Measurements from ENCODE around the gene NEU3. TPM values are rescaled to one million over a fixed set of nuclear protein-coding genes. Genes with fewer than 3 reads are reported as not detected.
"Not testable (repeated sequence)": the region's sequence is repeated elsewhere in the genome, so short reads cannot be mapped to it uniquely, and the experiment has no call there.

The NEU3 gene, protein sequence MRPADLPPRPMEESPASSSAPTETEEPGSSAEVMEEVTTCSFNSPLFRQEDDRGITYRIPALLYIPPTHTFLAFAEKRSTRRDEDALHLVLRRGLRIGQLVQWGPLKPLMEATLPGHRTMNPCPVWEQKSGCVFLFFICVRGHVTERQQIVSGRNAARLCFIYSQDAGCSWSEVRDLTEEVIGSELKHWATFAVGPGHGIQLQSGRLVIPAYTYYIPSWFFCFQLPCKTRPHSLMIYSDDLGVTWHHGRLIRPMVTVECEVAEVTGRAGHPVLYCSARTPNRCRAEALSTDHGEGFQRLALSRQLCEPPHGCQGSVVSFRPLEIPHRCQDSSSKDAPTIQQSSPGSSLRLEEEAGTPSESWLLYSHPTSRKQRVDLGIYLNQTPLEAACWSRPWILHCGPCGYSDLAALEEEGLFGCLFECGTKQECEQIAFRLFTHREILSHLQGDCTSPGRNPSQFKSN
- total RNA-seq = 7.2 and 9.6 TPM in 2 replicates

DNA sequence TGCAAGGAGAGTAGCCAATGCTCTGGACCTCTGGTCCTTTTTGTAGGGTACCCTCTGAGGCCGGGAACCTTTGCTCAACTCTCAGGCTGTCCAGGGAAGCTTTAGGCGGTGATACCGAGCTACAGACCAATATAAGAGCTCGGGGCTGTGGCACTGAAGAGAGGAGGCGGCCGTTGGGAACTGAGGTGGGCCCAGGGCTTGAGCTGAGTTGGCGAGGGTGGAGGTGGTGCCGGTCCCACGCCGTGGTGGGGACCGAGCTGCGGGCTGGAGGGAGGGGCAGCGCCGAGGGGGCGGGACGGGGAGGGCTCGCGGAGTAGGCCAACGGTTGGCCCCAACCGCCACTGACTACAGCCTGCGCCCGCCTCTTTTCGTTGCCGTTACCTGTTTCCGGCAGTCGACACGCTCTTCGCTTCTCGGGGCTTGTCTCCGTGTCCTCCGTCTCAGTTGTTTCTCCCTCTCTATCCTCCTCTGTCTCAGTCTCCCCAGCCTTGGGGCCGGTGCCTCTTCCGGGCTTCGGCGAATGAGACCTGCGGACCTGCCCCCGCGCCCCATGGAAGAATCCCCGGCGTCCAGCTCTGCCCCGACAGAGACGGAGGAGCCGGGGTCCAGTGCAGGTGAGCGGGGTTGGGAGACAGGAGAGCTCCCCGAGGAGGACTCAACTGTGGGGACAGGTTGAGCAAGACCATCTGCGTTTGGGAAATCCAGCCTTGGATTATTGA, at the start of gene NEU3:
TSS of gene NEU3 (plus strand) at position 393 of the 719 bp plus-strand sequence. CDS start at position 521, 128 bp downstream.
- DNase-seq (ENCODE audit: low read depth in 2 of 2) = peak; percentile 32 to 86

DNA sequence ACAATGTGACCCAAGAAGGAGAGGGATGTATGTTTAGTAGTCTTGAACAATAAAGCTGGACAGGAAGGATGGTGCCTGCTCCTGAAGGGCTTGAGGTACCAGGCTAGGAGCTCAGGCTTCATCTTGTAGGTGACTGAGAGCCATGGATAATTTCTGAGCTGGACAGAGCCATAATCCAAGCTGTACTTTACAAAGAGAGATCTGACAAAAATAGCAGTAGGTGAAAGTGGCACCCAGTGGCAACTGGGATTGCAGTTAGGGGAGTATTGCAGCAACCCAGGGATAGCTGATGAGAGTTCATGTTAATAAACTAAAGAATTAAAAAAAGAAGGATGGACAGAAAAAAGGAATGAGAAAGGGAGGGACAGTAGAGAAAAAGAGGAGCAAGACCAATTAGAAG, 47.2 kb upstream of the NEU3 start:
- no peak for DNase-seq (ENCODE audit: low read depth in 2 of 2)

DNA sequence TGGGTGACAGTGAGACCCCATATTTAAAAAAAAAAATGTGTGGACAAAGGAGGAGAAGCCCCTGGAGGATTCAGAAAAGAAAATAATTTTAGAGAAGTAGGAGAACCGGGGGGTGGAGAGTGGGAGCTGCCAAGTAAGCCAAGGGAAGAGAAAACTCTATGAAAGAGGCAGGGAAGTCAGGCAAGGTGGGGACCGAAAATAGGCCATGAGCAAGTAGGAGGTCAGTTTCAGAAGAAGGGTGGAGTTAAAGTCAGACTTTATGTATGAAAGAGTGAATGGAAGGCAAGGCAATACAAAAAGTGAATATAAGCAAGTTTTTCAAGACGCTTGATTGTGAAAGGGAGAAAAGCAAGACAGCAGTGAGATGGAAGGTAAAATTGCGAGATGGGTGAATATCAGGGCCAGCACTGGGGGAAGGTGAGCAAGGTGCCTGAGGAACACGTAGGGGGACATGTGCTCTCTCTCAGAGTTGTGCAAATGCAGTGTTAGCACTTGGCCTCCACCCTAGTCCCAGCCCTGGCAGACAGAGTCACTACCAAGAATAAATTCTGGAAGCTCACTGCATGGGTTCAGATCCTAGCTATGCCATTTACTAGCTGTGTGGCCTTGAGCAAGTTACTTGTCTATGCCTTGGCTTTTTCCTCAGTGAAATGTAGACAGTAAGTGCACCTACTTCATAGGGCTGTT, 46.5 kb upstream of the NEU3 start:
- DNase-seq (ENCODE audit: low read depth in 2 of 2) = no peak

DNA sequence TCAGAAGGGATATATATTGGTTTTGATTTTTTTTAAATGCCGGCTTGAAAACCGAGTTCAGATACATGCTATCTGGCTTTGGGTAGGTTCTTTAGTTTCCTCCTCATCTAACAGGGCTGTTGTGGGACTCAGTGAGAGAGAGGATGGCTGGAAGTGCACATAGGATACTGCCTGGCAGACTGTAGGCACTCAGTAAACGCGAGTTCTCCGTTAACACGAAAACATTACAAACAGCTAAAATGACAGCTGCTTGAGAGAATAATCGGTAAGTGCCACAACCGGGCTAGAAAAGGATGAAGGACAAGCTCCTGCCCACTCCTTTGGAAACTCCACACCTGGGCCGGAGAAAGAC, 40.2 kb upstream of the NEU3 start:
- DNase-seq (ENCODE audit: low read depth in 2 of 2) = peak in 1 of 2 donors; percentile 33

DNA sequence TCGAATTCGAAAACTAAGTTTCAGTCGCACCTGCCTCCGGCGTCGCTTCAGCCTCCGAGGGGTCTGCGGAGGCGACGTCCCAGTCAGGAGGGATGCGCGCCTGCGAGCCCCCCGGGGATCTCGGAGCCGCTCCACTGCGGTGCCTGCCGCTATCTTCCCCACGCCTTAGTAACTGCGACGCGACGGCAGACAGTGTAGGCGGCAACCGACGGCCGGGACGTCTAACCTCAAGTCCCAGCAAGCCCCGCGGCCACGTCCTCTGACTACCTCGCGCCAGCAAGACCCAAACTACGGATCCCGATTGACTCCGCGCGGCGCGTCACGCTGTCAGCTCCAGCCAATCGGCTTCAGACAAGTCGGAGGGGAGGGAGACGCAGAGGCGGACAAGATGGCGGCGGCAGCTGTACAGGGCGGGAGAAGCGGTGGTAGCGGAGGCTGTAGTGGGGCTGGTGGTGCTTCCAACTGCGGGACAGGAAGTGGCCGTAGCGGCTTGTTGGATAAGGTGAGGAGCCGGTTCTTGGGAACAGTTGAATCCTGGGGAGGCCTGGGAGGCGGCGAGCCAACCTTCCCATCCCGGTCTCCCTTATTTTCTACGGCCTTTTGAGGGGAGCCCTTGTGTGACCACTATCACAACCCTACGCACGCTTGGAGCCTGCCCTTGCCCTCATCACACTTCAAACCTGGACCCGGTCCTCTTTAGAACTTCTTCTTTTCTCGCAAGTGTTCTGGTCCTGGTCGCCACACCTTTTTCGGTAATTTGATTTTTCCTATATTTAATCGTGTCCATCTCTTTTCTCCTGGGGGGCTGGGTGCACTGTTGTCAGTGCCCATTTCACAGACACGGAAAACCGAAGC, 39.6 kb upstream of the NEU3 start, which contains the start of the genes SPCS2 and XRRA1:
TSS of gene SPCS2 (plus strand) at position 369 of the 855 bp plus-strand sequence. CDS start at position 389, 20 bp downstream.
TSS of gene XRRA1 (minus strand) at position 194 of the 855 bp plus-strand sequence. CDS start 8,213 bp downstream, outside the sequence.
- DNase-seq (ENCODE audit: low read depth in 2 of 2) = peak; percentile 96 to 99

DNA sequence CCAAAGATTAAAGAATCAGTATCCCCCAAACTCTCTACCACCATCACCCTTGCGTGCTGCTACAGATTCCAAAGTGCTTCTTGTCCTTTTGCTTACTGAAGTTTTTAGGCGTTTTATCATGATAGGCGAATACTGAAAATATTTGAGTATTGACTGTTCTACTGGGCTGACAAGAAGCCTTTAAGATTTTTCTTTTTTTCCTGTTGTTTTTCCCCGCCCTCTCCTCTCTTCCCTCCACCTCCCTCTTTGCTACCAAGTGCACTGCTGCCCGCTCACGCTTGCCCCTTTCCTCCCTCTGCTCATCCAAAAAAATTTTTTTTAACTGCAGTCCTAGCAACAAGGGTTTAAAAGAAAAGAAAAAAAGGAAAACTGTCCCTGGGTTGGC, 39.0 kb upstream of the NEU3 start:
- peak in 1 of 2 donors; percentile 27 for DNase-seq (ENCODE audit: low read depth in 2 of 2)

DNA sequence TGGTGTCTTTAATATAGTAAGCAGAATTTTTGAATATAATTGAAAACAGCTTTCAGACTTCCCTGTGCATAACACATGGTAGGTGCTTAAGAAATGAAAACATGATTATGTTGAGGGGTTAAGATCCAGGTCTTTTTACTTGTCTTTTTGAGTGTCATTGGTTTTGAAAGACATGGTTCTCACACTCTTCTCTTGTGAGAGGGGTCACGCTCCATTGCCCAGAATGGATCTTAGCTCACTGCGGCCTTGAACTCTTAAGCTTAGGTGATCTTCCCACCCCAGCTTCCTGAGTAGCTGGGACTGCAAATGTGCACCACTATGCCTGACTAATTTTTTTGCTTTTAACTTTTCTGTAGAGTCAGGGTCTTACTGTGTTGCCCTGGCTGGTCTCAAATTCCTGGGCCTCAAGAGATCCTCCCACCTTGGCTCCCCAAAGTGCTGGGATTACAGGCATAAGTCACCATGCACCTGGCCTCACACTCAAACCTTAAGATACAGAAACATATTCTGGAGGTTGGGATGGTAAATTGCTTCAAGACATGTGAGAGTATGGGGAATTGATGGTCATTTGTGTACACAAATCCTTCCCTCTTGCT, 38.3 kb upstream of the NEU3 start:
- DNase-seq (ENCODE audit: low read depth in 2 of 2) = no peak

DNA sequence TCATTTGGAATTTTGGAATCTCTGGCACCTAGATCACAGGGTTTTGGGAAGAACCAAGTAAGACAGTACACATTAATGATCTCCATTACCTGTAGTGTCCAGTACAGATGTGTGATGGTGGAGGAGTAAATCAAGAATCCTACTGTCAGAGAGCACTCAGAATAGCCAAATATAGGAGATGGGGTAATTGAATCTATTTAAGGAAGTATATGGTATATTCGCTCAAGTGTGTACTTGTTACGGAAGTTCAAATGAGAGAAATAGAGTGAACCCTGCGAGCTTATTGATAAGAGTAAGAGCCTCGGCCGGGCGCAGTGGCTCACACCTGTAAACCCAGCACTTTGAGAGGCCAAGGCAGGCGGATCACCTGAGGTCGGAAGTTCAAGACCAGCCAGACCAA, 37.5 kb upstream of the NEU3 start:
- no peak for DNase-seq (ENCODE audit: low read depth in 2 of 2)

DNA sequence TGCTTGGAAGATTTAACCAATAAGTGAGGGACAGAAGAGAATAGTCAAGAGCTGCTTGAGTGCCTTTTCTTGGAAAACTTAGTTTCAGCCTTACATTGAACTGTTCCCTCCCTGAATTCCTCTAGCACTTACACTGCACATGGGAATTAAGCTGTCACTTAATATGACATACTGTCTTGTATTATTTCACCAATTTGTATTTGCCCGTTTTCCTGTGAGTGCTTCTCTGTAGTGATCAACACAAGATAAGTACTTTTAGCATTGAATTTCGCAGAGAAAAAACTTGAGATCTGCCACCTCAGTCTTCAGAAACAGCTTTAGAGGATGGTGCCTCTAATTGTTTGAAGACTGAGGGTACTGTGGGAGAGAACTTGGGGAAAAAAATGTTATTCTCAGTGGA, 36.0 kb upstream of the NEU3 start:
- DNase-seq (ENCODE audit: low read depth in 2 of 2) = no peak

DNA sequence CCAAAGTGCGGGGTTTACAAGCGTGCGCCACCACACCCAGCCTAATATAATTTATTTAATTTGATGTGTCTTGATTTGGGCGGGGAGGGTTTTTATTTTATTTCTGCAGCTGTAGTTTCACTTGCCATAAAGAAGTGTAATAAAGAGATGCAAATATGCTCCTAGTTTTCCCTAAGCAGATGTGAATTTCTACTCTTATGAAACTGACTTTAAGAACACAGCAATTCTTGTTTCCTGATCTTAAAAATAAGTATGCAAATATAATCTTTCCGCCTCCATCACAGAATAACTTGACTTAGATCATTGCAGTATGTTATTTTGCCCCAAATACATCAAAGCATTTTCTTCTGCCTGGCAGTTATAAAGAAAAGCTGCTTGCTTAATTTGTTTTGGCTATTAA, 35.3 kb upstream of the NEU3 start:
- no peak for DNase-seq (ENCODE audit: low read depth in 2 of 2)

DNA sequence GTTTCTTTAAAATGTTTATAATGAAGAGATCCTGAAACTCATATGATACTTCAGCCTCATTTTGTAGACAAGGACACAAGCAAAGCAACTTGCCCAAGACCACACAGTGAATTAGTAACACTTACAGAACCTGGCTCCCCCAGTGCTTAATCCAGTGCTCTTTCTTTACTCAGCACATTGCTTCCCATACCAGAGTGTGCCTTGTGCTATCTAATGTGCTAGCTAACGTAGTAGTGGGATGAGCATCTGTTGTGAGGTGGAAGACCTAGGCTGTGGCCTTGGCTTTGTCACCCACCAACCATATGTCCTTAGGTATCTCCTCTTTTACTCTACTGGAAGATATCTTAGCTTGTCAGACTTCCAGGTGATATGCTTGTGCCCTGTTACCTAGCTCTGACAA, 34.5 kb upstream of the NEU3 start:
- DNase-seq (ENCODE audit: low read depth in 2 of 2) = no peak

DNA sequence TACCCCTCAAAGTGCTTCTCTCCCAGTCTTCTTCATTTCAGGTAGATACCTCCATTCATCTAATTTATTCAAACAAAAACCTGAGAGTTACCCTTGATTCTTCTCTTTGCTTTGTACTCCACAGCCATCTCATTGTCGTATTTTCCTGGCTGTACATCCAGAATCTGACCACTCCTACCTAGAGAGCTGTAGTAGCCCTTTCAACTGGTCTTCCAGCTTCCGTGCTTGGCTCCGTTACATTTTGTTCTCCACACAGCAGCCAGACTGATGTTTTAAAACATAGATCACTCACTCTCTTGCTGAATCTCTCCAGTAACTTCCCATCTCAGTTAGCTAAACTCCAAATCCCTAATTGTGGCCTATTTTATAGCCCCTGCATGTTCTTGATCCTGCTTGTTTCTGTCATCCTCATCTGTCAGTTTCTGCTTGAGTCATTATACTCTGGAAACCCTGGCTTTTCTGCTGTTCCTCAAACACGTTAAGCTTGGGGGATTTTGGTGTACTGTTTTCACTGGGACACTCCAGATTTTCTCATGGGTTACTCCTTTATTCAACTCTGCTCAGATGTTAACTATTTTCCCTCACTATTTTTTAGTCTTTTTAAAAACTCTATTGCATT, 32.2 kb upstream of the NEU3 start:
- no peak for DNase-seq (ENCODE audit: low read depth in 2 of 2)

DNA sequence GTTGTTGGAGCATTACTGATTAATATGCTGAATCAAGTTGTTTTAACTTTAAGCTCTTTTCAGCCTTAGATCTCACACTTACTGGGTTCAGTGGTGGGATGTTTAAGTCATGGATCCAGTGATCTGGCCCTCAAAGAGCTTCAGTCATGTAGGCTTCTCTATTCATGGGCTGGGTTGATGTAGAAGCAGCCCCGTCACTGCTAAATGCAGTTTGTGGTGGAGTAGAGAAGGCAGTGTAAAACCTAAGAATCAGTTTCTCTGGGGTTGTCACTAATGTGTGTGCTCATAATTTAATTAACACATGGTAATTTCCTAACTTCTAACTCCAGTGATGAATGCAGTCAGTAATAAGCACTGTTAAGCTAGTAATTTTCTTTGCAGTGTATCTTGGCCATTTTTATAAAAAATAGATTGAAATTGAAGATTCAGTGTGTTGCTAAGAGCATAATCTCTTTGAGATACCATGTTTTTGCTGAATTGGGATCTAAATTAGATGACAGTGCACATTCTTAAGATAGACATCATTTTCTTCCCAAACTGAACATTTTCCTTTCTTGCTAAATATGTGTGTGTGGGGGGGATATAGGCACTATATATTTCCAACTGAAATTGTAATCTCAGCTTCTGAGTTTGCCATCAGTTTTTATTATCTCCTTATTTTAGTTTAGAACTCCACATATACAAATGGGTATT, 30.6 kb upstream of the NEU3 start:
- no peak for DNase-seq (ENCODE audit: low read depth in 2 of 2)

DNA sequence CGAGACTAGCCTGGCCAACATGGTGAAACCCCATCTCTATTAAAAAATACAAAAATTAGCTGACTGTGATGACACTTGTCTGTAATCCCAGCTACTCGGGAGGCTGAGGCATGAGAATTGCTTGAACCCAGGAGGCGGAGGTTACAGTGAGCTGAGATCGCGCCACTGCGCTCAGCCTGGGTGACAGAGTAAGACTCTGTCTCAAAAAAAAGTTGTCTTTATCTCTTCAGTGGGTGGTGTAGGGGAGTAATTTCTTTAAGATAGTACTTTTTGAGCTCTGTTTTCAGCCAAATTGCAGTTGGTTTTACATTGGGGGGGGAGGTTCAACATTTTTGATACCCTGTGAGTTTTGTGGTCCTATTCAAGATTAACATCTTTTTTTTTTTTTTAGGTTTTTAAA, 28.6 kb upstream of the NEU3 start:
- DNase-seq (ENCODE audit: low read depth in 2 of 2) = not testable (repeated sequence)

DNA sequence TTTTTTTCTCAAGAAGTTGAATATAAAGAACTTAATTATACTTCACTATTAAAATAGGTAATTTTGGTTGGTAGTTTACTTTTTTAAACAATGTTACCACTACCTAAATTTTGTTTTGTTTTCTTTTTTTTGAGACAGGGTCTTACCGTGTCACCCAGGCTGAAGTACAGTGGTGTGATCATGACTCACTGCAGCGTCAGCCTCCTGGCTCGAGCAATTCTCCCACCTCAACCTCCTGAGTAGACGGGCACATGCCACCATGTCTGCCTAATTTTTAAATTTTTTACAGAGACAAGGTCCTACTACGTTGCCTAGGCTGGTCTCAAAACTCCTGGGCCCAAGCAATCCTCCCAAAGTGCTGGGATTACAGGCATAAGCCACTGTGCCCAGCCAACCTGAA, 22.1 kb upstream of the NEU3 start:
- DNase-seq (ENCODE audit: low read depth in 2 of 2) = peak in 1 of 2 donors; percentile 54

DNA sequence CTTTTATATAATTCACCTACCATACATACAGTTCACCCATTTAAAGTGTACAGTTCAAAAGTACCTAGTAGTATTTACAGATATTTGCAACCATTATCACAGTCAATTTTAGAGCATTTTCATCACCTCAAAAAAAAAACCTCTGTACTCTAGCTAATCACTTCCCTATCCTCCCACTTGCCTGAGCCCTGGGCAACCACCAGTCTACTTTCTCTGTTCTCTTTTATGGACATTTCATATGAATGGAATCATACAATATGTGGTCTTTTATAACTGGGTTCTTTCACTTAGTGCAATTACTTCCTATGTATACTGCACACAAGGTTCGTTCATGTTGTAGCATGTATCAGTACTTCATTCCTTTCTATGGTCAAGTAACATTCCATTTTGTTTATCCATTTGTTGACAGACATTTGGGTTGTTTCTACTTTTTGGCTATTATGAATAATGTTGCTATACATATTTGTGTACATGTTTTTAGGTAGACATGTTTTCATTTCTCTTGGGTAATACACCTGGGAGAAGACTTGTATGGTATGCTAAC, 17.8 kb upstream of the NEU3 start:
- no peak for DNase-seq (ENCODE audit: low read depth in 2 of 2)

DNA sequence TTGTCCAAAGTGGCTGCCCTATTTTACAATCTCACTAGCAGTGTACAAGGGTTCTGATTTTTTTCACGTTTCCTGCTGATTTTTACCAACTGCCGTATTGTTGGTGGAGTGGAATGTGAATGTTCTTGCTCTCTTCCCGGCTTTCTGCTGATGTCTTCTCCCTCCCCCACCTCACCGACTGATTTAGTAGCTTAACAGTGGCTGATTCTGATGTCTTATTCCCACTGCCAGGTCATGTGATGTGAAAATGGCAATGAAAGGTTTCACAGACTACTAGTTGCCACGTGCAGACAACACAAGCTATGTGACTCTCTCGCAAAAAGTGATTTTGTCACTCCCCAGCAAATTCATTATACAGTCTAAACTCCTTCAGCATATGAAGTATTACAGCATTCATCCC, 17.3 kb upstream of the NEU3 start:
- DNase-seq (ENCODE audit: low read depth in 2 of 2) = no peak

DNA sequence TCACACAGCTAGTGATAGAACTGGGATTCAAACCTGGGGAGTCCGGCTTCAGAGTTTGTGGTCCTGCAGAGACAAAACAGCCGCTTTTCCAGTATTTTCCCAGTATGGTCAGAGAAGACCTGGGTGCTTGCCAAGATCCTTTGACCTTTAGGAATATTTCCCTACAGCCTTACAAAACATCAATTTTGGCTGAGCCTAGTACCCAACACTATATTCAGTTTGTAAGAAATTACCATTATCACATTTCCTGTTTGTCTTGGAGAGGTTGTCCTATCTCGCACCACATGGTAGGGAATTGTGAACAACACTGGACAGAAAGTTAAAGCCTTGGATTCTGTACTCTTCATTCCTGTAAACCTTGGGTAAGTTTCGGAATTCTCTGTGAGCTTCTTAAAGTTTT, 10.7 kb upstream of the NEU3 start:
- peak; percentile 58 to 77 for DNase-seq (ENCODE audit: low read depth in 2 of 2)

DNA sequence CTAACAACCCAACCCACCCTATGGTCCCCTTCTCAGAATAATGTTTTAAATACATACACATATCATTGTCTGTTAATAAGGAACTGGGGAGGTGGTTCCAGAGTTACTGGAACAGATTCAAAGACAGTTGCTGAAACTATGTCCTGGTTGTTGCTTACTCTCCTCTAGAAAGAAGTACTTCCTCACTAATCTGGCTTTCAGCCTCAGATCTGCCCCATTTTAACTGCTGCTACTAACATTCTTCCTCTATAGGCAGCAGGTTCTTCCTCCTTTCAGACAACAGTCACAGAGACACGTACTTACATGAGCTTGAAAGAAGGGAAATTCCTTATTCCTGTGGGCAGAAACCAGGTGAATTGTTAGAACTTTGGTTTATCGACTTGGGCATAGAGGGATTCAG, 8.1 kb upstream of the NEU3 start:
- no peak for DNase-seq (ENCODE audit: low read depth in 2 of 2)
